H9 (cell line): ENCODE data around the gene MGAT4C. TPM values are rescaled to one million over a fixed set of nuclear protein-coding genes. Genes with fewer than 3 reads are reported as not detected.

Experiments used
- DNase-seq: peaks from one replicate; pipeline ENCODE4 v3.0.0-alpha.2; 2017
- H2AFZ ChIP-seq: one replicate; pipeline ENCODE4 v1.6.1; 2013; ENCODE audit warnings: mild to moderate bottlenecking, low read length, control low read depth, moderate library complexity
- H2AK5ac ChIP-seq: 2 replicates; pipeline ENCODE4 v1.6.1; 2013; ENCODE audit warnings: low read length, control low read depth, mixed read lengths; ENCODE audit not compliant: insufficient read length
- H2BK120ac ChIP-seq: one replicate; pipeline ENCODE4 v1.6.1; 2013; ENCODE audit warnings: low read depth, mild to moderate bottlenecking, low read length, control low read depth, inconsistent platforms; ENCODE audit not compliant: poor library complexity, severe bottlenecking
- H2BK12ac ChIP-seq: 2 replicates; pipeline ENCODE4 v1.6.1; 2013; ENCODE audit warnings: low read length, control low read depth, mixed read lengths, low read depth; ENCODE audit not compliant: insufficient read length
- H2BK15ac ChIP-seq: 2 replicates; pipeline ENCODE4 v1.6.1; 2013; ENCODE audit warnings: low read depth, low read length, control low read depth
- H2BK20ac ChIP-seq: one replicate; pipeline ENCODE4 v1.6.1; 2013; ENCODE audit warnings: low read depth, mild to moderate bottlenecking, low read length, control low read depth, inconsistent platforms; ENCODE audit not compliant: poor library complexity, severe bottlenecking
- H2BK5ac ChIP-seq: 2 replicates; pipeline ENCODE4 v1.6.1; 2013; ENCODE audit warnings: low read length, control low read depth, mixed read lengths; ENCODE audit not compliant: insufficient read length
- H3K14ac ChIP-seq: 2 replicates; pipeline ENCODE4 v1.6.1; 2013; ENCODE audit warnings: low read length, control low read depth; ENCODE audit not compliant: insufficient read depth
- H3K18ac ChIP-seq: 2 replicates; pipeline ENCODE4 v1.6.1; 2013; ENCODE audit warnings: low read depth, mild to moderate bottlenecking, mixed read lengths, low read length, control low read depth; ENCODE audit not compliant: insufficient read length
- H3K23ac ChIP-seq: 2 replicates; pipeline ENCODE4 v1.6.1; 2013; ENCODE audit warnings: low read length, control low read depth, mixed read lengths, low read depth; ENCODE audit not compliant: insufficient read length
- H3K23me2 ChIP-seq: 2 replicates; pipeline ENCODE4 v1.6.1; 2013; ENCODE audit warnings: low read depth, mild to moderate bottlenecking, mixed read lengths, low read length, control low read depth; ENCODE audit not compliant: insufficient read length, poor library complexity, severe bottlenecking
- H3K27ac ChIP-seq: 2 replicates; pipeline ENCODE4 v1.5.1; 2013; ENCODE audit warnings: low read length, control low read depth, mixed read lengths, low read depth; ENCODE audit not compliant: insufficient read length
- H3K27me3 ChIP-seq: 2 replicates; pipeline ENCODE4 v1.6.1; 2013; ENCODE audit warnings: low read length, control low read depth, inconsistent platforms; ENCODE audit not compliant: insufficient read depth
- H3K4ac ChIP-seq: 2 replicates; pipeline ENCODE4 v1.6.1; 2013; ENCODE audit warnings: low read depth, mild to moderate bottlenecking, control low read depth, inconsistent platforms, low read length, moderate library complexity
- H3K4me1 ChIP-seq: 2 replicates; pipeline ENCODE4 v1.6.1; 2013; ENCODE audit warnings: low read length, control low read depth, inconsistent platforms; ENCODE audit not compliant: insufficient read depth
- H3K4me2 ChIP-seq: 2 replicates; pipeline ENCODE4 v1.6.1; 2013; ENCODE audit warnings: low read length, control low read depth, mixed read lengths; ENCODE audit not compliant: insufficient read length, insufficient read depth
- H3K56ac ChIP-seq: 2 replicates; pipeline ENCODE4 v1.6.1; 2013; ENCODE audit warnings: low read depth, mild to moderate bottlenecking, mixed read lengths, low read length, control low read depth; ENCODE audit not compliant: insufficient read length
- H3K79me1 ChIP-seq: 2 replicates; pipeline ENCODE4 v1.6.1; 2013; ENCODE audit warnings: low read depth, mild to moderate bottlenecking, moderate library complexity, low read length, control low read depth, inconsistent platforms; ENCODE audit not compliant: insufficient read depth, poor library complexity, severe bottlenecking
- H3K79me2 ChIP-seq: 2 replicates; pipeline ENCODE4 v1.6.1; 2013; ENCODE audit warnings: low read length, control low read depth, inconsistent platforms; ENCODE audit not compliant: insufficient read depth
- H3K9ac ChIP-seq: 2 replicates; pipeline ENCODE4 v1.6.1; 2013; ENCODE audit warnings: low read length, control low read depth, mixed read lengths; ENCODE audit not compliant: insufficient read length; ENCODE audit errors: extremely low read depth
- H3K9me3 ChIP-seq: one replicate; pipeline ENCODE4 v1.6.1; 2013; ENCODE audit warnings: low read depth, low read length, inconsistent platforms; ENCODE audit not compliant: control insufficient read depth
- H3T11ph ChIP-seq: one replicate; pipeline ENCODE4 v1.6.1; 2013; ENCODE audit warnings: mild to moderate bottlenecking, low read length, control low read depth, inconsistent platforms
- H4K20me1 ChIP-seq: one replicate; pipeline ENCODE4 v1.6.1; 2013; ENCODE audit not compliant: control insufficient read depth, insufficient read length, insufficient read depth
- H4K5ac ChIP-seq: 2 replicates; pipeline ENCODE4 v1.6.1; 2013; ENCODE audit warnings: low read depth, mild to moderate bottlenecking, mixed read lengths, low read length, control low read depth; ENCODE audit not compliant: insufficient read length
- H4K8ac ChIP-seq: replicated peaks from 2 replicates; pipeline ENCODE4 v1.6.1; 2013; ENCODE audit warnings: low read length, control low read depth, mixed read lengths, low read depth; ENCODE audit not compliant: insufficient read length
- H4K91ac ChIP-seq: 2 replicates; pipeline ENCODE4 v1.6.1; 2013; ENCODE audit warnings: low read depth, mild to moderate bottlenecking, moderate library complexity, mixed read lengths, low read length, control low read depth; ENCODE audit not compliant: insufficient read length
- H3K27ac Mint-ChIP-seq, 3 experiments: 2 replicates in 2 of 3; 3 replicates in 1 of 3; pipeline ENCODE4 v1.8.0; 2020 to 2021; ENCODE audit warnings: mixed read lengths in 3 of 3, mild to moderate bottlenecking in 1 of 3, moderate library complexity in 1 of 3
- H3K27me3 Mint-ChIP-seq: 2 replicates; pipeline ENCODE4 v1.8.0; 2021; ENCODE audit warnings: low read depth, mild to moderate bottlenecking, moderate library complexity, mixed read lengths
- H3K36me3 Mint-ChIP-seq, 3 experiments: 2 replicates in 2 of 3; 3 replicates in 1 of 3; pipeline ENCODE4 v1.8.0; 2020 to 2021; ENCODE audit warnings: low read depth in 3 of 3, mixed read lengths in 3 of 3; ENCODE audit not compliant: insufficient read depth in 1 of 3
- H3K4me1 Mint-ChIP-seq, 2 experiments: 2 replicates each; pipeline ENCODE4 v1.8.0; 2020; ENCODE audit warnings: mixed read lengths in 2 of 2
- H3K4me3 Mint-ChIP-seq, 2 experiments: 2 replicates in 1 of 2; 3 replicates in 1 of 2; pipeline ENCODE4 v1.8.0; 2020 to 2021; ENCODE audit warnings: mild to moderate bottlenecking in 2 of 2, mixed read lengths in 2 of 2, moderate library complexity in 1 of 2
- H3K9me3 Mint-ChIP-seq, 2 experiments: 2 replicates in 1 of 2; 3 replicates in 1 of 2; pipeline ENCODE4 v1.8.0; 2020; ENCODE audit warnings: mild to moderate bottlenecking in 2 of 2, mixed read lengths in 2 of 2, moderate library complexity in 1 of 2
- WGBS: extraction: QIAGEN DNeasy Blood & Tissue Kit; methylation state at CpG from one replicate; pipeline ENCODE4 v1.1.7; 2013; ENCODE audit warnings: missing lambda C conversion rate, low lambda C conversion rate, mixed read lengths; ENCODE audit not compliant: insufficient read length; ENCODE audit errors: extremely low coverage; 5-methylcytosine and 5-hydroxymethylcytosine counted together
- total RNA-seq: library from RNA; stranded (reverse); gene quantifications from 2 replicates; pipeline ENCODE4 v1.2.1, GENCODE V29; 2021
- TF ChIP-seq, protein P1 (sequence below): fragments of 200-600 bp; sonication (generic); conservative IDR thresholded peaks from 3 replicates; pipeline ENCODE4 v1.8.0; 2021; ENCODE audit warnings: antibody characterized with exemption, mild to moderate bottlenecking

Gene MGAT4C
- total RNA-seq, 1 experiment from 2014 or later, result 1.3 TPM

DNA sequence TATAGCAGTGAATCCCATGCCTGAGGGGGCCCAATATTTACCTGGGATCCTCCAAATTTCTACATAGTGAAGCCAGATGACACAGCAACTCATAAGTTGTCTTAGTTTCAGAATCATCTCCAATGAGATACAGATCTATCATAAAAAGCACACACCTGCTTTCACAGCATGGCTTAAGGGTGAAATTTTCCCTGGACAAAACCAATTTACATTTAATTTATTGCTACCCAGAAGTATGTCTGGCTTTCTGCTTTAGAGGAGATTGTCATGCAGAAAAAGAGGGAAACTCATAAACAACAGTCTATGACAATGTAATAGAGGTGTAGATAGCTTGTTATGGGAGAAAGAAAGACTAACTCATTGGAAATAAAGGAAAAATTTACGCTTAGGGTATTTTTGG, 113.0 kb downstream of the MGAT4C start:
- Histone ChIP-seq H4K8ac (no peak overlapping the region), H3T11ph (no peak overlapping the region), H2BK12ac (no peak overlapping the region), H4K20me1 (no peaks in the 10 kb centered on the region), H2BK15ac (no peak overlapping the region), H2BK20ac (no peak overlapping the region), H3K79me2 (no peaks in the 10 kb centered on the region), H2BK5ac (no peak overlapping the region), H4K5ac (no peak overlapping the region), H4K91ac (no peak overlapping the region), H3K56ac (no peak overlapping the region), H3K23ac (no peak overlapping the region), H3K4ac (no peak overlapping the region), H2AFZ (no peak overlapping the region), H3K4me2 (no peak overlapping the region), H3K4me1 (0 out of 2 replicates have a peak, but pooled peaks cover 3% of the 10 kb centered on the region), H3K27ac (no peak overlapping the region), H2BK120ac (no peak overlapping the region), H3K18ac (no peak overlapping the region), H3K14ac (no peak overlapping the region), H3K9me3 (no peaks in the 10 kb centered on the region), H3K79me1 (no peaks in the 10 kb centered on the region), H3K27me3 (no peaks in the 10 kb centered on the region), H3K9ac (no peak overlapping the region), H3K23me2 (no peaks in the 10 kb centered on the region), H2AK5ac (no peak overlapping the region)
- DNase-seq, result no peak
- Mint-ChIP-seq H3K27ac (no peak overlapping the region), H3K4me3 (no peak overlapping the region), H3K27me3 (no peaks in the 10 kb centered on the region), H3K36me3 (peaks cover 0 to 1% (median 0%) of the 10 kb centered on the region in 3 experiments; a peak in 2 of 7 replicates), H3K4me1 (peaks cover 6 to 15% of the 10 kb centered on the region in 2 experiments), H3K9me3 (no peaks in the 10 kb centered on the region)
- TF ChIP-seq, protein P1, sequence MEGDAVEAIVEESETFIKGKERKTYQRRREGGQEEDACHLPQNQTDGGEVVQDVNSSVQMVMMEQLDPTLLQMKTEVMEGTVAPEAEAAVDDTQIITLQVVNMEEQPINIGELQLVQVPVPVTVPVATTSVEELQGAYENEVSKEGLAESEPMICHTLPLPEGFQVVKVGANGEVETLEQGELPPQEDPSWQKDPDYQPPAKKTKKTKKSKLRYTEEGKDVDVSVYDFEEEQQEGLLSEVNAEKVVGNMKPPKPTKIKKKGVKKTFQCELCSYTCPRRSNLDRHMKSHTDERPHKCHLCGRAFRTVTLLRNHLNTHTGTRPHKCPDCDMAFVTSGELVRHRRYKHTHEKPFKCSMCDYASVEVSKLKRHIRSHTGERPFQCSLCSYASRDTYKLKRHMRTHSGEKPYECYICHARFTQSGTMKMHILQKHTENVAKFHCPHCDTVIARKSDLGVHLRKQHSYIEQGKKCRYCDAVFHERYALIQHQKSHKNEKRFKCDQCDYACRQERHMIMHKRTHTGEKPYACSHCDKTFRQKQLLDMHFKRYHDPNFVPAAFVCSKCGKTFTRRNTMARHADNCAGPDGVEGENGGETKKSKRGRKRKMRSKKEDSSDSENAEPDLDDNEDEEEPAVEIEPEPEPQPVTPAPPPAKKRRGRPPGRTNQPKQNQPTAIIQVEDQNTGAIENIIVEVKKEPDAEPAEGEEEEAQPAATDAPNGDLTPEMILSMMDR, result no peak
- WGBS, result no CpG with 5 or more reads among the region's 1 CpG
